NCI-H82 treated with DMSO at 0.1 percent for 48 hours (cell line): ENCODE results near the gene ETNPPL.

Experiments used
- DNase-seq: peaks from one replicate; lab custom pipeline; 2025; ENCODE audit not compliant: unreplicated experiment; lab: John Stamatoyannopoulos, UW

Gene ETNPPL

GRCh38 chr4:108762559-108763225, at the start of gene ETNPPL:
Gene ETNPPL, minus strand, starts transcription at chr4:108763053. Its CDS starts 155 bp downstream, at chr4:108762898.
- no peak for DNase-seq

GRCh38 chr4:108811486-108811885, 48.6 kb upstream of the ETNPPL start:
- no peak for DNase-seq

DNA sequence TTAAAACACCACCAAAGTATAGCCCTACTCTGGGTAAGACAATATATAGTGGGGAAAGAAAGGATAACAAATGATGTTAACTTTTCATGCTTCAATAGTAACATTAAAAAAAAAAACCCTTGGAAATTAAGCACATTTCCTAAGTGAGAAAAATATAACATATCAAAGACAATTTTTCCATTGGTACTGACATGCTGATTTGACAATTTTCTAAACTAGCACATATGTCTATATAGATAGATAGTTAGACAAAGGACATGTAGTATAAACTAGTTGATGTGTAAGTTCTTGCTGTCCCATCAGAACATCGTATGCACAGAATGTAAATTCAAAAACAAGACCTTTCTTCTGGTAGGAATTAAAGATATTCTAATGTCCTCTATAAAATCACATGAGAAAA, 47.2 kb upstream of the ETNPPL start:
- no peak for DNase-seq

DNA sequence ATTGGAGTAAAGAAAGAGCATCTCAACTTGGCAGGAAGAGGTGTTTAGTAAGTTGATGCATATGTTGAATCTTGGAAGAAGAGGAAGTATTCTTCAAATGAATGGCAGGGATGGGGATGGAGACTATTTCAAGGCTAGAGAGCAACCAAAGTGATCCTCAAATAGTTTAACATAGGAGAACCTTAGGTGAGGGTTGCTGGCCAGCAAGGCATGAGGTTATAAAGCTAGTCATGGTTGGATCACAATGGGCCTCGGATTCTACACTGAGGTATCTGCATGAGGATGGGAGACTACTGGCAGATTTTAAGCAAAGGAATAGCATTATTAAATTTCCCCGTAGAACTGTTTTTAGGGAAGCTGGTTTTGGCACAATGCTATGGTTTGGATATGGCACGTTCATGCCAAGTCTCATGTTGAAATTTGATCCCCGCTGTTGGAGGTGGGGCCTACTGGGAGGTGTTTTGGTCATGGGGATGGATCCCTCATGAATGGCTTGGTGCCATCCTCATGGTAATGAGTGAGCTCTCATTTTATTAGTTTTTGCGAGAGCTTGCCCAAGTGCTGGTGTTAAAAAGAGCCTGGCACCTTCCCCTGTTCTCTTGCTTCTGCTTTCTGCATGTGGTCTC, 41.9 kb upstream of the ETNPPL start:
- no peak for DNase-seq

DNA sequence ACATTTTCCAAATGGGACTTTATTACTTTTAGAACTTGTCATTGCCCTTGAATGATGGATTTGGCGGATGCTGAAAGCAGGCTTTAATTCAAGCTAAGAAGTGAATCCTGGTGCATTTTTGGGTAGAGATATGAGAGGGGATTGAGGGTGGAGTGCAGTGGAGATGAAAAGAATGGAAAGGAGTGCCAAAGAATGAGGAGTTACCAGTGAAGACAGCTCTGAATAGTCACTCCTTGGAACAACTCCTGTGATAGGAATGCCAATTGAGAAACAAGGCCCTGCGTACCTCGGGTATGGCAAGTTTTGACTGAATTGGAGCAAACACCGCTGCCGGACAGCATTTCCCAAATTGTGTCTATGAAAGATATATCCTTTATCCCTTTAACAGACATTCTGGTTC, 36.5 kb upstream of the ETNPPL start:
- no peak for DNase-seq

DNA sequence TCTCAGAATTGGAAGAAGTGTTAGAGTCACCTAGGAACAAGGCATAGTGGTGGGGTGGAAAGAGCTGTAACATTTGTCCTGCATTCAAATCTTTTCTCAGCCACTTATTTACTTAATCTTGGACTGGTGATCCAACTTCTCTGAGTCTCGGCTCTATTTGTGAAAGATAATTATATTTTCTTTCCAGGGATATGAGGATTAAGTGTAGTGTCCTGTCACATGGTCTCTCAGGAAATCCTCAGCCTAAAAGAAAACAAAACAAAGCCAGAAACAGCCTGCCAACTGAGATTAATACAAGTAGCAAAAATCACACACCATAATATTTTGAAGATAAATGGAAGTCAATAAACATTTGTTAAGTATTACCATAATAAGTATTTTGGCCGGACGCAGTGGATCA, 33.3 kb upstream of the ETNPPL start:
- no peak for DNase-seq

DNA sequence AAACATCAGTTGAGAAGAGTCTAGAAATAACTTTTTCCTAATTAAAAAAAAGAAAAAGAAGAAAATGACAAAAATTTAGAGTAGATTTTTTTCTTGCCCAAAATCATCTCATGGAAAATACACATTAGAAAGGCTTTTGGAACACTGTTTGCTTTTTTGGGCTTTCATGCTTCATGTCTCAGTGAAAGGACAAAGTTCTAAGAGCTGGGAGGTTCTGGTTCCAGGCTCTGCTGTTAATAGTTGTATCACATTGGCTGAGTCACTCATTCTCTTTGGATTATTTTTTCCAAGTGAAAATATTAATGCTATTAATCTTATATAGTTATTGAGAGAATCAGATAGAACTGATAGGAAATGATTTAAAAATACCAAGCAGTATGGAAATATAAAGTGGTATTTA, 32.9 kb upstream of the ETNPPL start:
- DNase-seq, result no peak

DNA sequence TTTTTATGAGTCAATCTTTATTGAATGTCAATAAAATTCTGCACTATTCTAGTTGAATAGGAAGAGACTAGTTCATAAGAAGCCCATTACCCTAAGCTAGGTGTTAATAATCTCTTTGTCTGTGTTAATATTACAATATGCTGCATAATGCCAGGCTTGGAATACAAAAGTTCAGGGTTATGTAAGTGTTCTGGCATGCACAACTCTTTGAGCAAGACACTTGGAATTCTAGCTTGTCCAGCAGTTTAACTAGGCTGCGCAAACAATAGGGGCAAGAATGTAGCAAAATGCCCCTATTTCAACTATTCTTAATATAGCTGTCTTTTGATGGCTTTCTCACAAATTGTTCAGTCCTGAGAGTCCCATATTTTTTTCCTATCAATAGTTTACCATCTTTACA, 31.3 kb upstream of the ETNPPL start:
- DNase-seq, result no peak

- DNase-seq, result no peak
Measured at GRCh38 chr4:108793415-108793814, 30.6 kb upstream of the ETNPPL start.

DNA sequence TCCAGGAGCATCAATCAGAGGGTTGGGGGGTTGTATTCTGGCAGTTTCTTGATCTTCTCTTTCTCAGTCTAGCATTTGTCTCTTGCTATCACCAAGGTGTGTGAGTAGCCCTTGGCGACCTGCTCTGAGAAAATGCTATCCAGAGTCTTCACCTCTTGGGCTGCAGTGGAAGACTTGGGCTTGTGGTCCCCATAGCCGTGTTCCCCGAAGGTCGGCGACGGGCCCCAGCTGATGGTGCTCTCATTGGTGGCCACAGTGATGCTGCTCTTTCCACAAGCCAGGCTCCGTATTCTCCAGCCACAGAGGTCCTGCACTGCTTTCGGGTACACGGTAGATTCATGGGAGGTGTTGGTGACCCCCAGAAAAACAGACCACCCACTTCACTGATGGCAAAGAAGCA, 25.9 kb upstream of the ETNPPL start:
- no peak for DNase-seq

- DNase-seq, result no peak
Measured at GRCh38 chr4:108787724-108788123, 24.9 kb upstream of the ETNPPL start.

GRCh38 chr4:108787106-108787505, 24.3 kb upstream of the ETNPPL start:
- no peak for DNase-seq

DNA sequence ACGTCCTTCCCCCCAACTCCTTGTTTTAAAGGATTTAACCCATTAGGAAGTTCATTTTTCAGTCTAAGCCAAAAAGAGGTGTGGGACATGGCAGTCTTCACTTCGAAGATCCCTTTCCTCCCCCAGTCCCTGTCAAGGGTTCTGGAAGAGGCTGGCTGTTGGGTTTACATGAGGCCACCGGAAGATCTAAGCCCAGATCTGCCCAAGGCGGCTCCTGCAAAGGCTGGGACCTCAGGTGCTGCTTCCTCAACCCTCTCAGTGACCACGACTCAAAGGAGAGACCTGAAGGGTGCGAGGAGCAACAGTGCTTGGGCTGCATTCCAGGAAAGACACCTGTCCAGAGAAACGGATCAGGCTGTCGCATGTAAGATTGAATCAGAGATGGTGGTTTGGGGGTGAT, 23.5 kb upstream of the ETNPPL start:
- no peak for DNase-seq

GRCh38 chr4:108783665-108784463, 21.0 kb upstream of the ETNPPL start:
- no peak for DNase-seq

- DNase-seq, result no peak
Measured at GRCh38 chr4:108779958-108780357, 17.1 kb upstream of the ETNPPL start.

GRCh38 chr4:108777388-108777787, 14.5 kb upstream of the ETNPPL start:
- DNase-seq, result no peak

DNA sequence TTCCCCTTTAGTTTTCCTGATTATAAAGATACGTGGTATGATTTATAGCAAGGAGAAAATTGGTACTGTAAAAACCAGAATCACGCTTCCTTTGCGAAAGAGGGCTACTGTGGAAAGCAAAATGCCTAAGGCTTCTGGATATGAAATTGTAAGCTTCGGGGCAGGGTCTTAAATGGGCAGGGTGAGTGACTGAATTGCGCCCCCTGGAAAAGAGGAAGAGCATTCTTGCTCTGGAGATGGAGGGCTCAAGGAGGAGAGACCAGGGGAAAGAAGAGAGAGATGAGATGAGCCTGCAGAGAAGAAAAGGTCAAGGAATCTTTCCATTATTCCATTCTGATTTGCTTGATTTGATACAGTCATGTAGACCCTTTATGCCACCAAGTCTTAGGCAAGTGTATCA, 13.1 kb upstream of the ETNPPL start:
- no peak for DNase-seq

GRCh38 chr4:108774809-108775530, 12.1 kb upstream of the ETNPPL start:
- no peak for DNase-seq

GRCh38 chr4:108772402-108772801, 9.5 kb upstream of the ETNPPL start:
- no peak for DNase-seq

GRCh38 chr4:108766058-108766457, 3.2 kb upstream of the ETNPPL start:
- DNase-seq, result no peak

DNA sequence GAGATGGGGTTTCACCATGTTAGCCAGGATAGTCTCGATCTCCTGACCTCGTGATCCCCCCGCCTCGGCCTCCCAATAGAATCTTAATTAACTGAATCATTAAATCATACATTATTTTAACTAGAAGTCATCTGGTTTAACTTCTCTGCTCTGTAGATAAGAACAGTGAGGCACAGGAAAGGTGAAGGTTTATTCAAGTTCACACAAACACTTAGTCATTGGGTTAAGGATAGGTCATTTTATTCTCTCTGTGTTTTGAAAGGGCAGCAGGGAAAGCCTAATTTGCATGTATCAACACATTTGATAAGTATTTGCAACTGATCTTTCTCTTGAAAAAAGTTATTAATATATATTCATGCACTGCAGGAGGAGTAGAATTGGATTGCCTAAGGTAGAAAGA, 1.1 kb upstream of the ETNPPL start:
- DNase-seq, result no peak

- DNase-seq, result no peak
Measured at GRCh38 chr4:108763226-108763593, 357 bp upstream of the ETNPPL start.
